Measurements from ENCODE around the gene DVL3.

- TF ChIP-seq REST (IDR thresholded peaks at IDR 0.05; ENCODE audit: insufficient read depth in 1 of 2, low read depth in 2 of 2, low read length in 2 of 2) (no peak), POLR2AphosphoS5 (IDR thresholded peaks at IDR 0.05; ENCODE audit: low read depth, low read length) (no peak), SIN3A (IDR thresholded peaks at IDR 0.05; ENCODE audit: borderline replicate concordance, insufficient read depth, low read length) (no peak)
Observed at GRCh38 chr3:184189421-184189820, 34.2 kb downstream of the DVL3 start.

All from PFSK-1 (cell line).